Coronary artery (tissue), 2 donors: Measurements from ENCODE around the gene TSPAN18.
A peak's percentile ranks its signal among the peaks of the same experiment; 100 is the strongest.

Experiments
- DNase-seq: peaks from one replicate; pipeline ENCODE4 v3.0.0-alpha.2; 2017; ENCODE audit warnings: low spot score
- H3K27ac ChIP-seq, 2 donors: fragments of 200-600 bp; sonication (generic); one replicate each; pipeline ENCODE4 v1.5.1; 2016 to 2019
- H3K4me3 ChIP-seq: fragments of 200-600 bp; sonication (generic); 2 replicates; pipeline ENCODE4 v1.5.1; 2016; ENCODE audit warnings: mild to moderate bottlenecking, moderate library complexity
- TF ChIP-seq, protein P1 (sequence below): fragments of 200-600 bp; sonication (generic); IDR thresholded peaks from one replicate; pipeline ENCODE4 v1.5.1; 2019; ENCODE audit warnings: antibody characterized with exemption

Gene TSPAN18

DNA sequence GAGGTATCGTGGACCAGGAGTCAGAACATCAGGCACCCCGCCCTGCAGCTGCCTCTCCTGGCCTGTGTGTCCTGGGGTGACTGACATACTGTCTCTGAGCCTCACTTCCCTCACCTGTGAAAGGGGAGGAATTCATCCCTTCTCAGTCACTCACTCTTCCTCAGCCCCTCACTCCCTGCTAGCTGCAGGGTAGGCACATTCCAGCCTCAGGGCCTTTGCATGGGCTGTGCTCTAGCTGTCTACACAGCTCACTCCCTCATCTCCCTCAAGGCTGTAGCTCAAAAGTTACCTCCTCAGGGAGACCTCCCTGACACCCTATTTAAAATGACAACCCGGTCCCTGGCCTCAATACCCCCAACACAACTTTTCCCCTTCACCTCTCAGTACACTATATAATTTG is 221.4 kb downstream of the TSPAN18 start:
- no peak for DNase-seq
- no peak overlapping the region for H3K4me3 ChIP-seq
- H3K27ac ChIP-seq = no peak overlapping the region
- TF ChIP-seq, protein P1, sequence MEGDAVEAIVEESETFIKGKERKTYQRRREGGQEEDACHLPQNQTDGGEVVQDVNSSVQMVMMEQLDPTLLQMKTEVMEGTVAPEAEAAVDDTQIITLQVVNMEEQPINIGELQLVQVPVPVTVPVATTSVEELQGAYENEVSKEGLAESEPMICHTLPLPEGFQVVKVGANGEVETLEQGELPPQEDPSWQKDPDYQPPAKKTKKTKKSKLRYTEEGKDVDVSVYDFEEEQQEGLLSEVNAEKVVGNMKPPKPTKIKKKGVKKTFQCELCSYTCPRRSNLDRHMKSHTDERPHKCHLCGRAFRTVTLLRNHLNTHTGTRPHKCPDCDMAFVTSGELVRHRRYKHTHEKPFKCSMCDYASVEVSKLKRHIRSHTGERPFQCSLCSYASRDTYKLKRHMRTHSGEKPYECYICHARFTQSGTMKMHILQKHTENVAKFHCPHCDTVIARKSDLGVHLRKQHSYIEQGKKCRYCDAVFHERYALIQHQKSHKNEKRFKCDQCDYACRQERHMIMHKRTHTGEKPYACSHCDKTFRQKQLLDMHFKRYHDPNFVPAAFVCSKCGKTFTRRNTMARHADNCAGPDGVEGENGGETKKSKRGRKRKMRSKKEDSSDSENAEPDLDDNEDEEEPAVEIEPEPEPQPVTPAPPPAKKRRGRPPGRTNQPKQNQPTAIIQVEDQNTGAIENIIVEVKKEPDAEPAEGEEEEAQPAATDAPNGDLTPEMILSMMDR = no peak

DNA sequence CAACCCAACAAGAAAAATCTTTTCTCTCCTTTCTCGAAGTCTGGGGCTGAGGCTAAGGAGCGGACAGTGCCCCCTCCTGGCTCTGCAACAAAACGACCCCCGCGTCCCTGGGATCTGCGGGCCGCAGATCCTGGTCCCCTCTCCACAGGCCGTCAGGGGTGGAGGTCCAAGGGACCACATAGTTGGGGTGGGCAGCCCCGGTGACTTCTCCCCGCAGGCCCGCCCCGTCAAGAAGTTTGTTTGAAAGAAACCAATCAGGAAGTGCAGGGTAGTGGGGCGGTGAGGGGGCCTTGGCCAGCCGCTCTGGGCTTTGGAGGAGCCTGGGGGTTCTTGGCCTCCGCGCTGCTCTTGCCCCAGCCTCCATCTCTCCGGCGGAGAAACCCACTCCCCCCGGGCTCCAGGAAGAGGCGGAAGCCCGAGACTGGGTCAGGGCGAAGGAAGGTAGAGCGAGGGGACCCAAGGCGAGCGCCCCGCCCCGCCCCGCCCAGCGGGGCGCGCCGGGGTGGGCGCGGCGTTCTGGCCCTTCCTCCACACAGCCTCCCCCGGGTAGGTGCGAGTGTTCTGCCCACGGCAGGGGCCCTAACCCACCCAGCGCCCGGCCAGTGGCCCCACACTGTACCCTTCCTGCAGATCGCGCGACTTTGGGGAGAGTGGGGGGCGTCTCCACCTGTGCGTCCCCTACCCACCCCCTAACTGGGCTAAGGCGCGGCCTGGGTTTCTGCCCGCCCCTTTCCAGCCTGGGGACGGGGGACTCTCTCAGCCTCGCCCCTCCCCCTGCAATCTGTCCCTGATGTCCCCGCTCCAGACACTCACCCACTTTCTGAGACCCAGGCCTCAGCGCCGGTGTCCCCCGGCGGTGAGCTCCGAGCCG is 222.6 kb downstream of the TSPAN18 start:
- no peak for DNase-seq
- TF ChIP-seq, protein P1 = peak; percentile 30

DNA sequence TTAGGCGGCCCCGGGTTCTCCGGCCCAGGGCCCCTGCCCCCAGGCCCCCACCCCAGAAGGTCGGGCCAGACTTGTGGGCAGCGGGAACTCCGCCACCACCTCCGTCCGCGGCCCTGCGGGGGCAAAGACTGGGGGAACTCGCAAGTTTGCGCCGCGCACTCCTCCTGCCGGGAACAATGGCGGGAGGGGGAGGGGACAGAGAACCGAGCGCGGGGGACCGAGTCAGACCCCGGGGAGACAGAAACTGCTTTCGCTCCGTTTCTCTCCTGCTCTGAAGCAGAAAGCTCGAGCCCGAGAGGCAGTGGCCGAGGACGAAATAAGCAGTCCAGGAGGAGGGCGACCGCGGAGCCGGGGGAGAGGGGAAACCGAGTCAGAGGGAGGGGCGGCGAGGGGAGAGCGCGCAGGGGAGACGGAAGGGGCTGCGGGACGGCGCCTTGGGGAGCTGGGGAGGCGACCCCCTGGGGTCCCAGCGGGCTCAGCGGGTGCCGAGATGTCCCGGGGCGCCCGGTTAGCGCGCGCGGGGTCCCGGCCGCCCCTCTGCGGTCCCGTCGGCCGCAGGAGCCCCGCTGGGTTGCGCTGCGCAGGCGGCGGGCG is 223.4 kb downstream of the TSPAN18 start:
- no peak for DNase-seq
- H3K4me3 ChIP-seq = peak overlapping the region; percentile 87
- peak overlapping the region; percentile 3 to 76 for H3K27ac ChIP-seq
- TF ChIP-seq, protein P1 = no peak

More for the DNA sequence above, 222.6 kb downstream of the TSPAN18 start:
- peak overlapping the region; percentile 3 to 76 for H3K27ac ChIP-seq
- peak overlapping the region; percentile 87 for H3K4me3 ChIP-seq

DNA sequence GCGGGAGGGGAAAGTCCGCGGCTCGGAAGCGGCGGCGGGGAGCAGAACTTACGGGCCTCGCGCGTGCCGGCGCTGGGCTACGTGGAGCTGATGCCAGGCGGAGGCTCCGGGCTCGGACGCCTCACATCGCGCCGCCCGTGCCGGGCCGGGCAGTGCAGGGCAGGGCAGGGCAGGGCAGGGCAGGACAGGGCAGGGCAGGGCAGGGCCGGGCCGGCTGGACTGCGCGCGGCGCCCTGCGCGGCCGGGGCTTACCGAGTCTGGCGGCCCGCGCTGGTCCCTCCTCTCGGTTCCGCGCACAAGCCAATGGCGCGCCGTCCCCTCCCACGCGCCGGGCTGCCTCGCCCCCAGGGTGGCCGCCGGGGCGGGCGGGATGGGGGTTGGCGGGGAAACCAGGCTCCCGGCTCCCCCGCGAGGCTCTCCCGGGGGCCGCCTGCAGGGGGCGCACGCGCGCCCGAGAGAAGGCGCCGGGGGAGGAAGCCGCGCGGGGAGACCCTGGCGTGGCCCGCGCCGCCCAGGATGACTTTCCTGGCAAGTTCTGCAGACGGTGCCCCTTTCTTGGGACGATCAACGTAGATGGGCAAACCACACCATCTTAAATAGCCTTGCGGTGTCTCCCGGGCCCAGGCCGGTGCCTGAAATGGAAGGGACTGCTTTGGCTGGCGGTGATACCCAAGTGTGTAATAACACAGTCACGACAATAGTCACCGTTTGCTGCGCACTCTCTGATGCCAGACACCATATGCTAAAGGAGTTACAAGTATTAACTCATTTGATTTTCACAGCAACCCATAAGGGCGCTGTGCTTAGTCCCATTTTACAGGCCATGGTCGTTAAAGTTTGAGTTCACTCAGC is 224.1 kb downstream of the TSPAN18 start, which contains the start of gene TP53I11:
Gene TP53I11 (minus strand): TSS at position 259 of the 852 bp plus-strand sequence. CDS start 12,548 bp downstream, outside the sequence.
- no peak for DNase-seq
- TF ChIP-seq, protein P1 = peak; percentile 37

DNA sequence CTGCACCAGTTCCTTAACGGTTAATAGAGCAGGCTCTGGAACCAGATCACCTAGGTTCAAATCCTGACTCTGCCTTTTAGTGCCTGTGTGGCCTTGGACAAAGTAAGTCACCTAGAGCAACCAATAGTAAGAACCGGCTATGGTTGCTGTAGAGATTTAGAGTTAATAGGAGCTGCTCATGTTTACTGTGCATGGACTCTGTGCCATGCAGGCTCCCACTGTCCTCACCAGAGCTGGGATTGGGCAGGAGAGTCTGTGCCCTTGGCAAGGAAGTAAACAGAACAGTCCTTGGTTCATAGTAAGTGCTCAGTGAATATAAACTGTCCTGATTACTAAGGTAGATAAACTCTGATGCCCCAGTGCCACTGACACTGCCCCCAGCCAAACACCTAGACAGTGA is 225.3 kb downstream of the TSPAN18 start:
- TF ChIP-seq, protein P1 = no peak
- DNase-seq = no peak
- no peak overlapping the region for H3K27ac ChIP-seq
- H3K4me3 ChIP-seq = no peak overlapping the region

More for the DNA sequence above, 224.1 kb downstream of the TSPAN18 start, which contains the start of gene TP53I11:
- Histone ChIP-seq H3K4me3 (peak within 1 kb of the TSS; percentile 87), H3K27ac (peak within 1 kb of the TSS; percentile 3 to 76)

DNA sequence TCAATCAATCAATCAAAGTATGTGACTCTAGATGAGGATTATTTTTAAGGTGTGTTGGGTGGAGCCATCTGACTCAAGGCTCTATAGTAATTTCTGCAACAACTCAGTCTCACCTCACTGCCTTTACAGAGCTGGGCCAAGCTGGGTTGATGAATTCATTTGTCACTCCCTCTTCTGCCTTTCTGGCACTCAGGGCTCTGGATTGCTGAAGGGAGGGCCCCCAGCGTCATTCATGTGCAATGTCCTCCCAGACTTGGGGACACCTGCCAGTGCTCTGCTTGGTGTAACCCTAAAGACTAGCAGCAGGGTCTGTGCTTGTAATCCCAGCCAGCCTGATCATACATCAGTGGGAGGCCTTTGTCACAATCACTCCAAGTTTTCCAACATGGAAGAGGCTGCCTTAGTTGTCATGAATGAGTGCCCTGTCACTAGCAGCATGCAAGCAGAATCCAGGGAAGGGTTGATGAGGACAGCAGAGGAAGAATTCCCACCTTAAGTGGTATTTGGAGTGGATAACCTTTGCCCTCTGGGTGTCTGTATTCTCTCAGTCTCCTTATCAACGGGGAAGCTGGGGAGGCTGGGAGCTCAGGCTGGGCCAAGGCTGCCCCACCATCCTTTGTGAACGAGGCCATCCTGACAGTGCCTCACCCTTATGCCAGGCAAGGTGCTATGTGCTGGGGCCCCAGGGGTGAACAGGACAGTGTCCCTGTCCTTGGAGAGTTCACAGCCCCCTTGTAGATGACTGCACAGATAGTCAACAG is 225.9 kb downstream of the TSPAN18 start:
- TF ChIP-seq, protein P1 = no peak
- Histone ChIP-seq H3K27ac (no peak overlapping the region), H3K4me3 (no peak overlapping the region)
- no peak for DNase-seq
